Activated T-cell treated with anti-CD3 and anti-CD28 coated beads, Interleukin-2, amount 50 U/mL, for 72 hours (primary cell): ENCODE results near the gene TIMM21. TPM values are rescaled to one million over a fixed set of nuclear protein-coding genes. Genes with fewer than 3 reads are reported as not detected.

Experiments used
- ATAC-seq, 2 donors: fragments of 150-1000 bp; cut with Tn5 transposase; replicated peaks in 1 of 2; 2 replicates each; pipeline ENCODE4 v1.10.0; 2021; ENCODE audit warnings: moderate library complexity in 2 of 2, mild to moderate bottlenecking in 1 of 2
- DNase-seq, 2 donors: peaks; one replicate each; pipeline ENCODE4 v3.0.0; 2021 to 2022; ENCODE audit warnings: mixed read lengths in 1 of 2
- H3K27ac Mint-ChIP-seq: one replicate; pipeline ENCODE4 v1.8.0; 2022; ENCODE audit warnings: mild to moderate bottlenecking, moderate library complexity, mixed read lengths
- H3K27me3 Mint-ChIP-seq: one replicate; pipeline ENCODE4 v1.8.0; 2022; ENCODE audit warnings: low read depth, mixed read lengths
- H3K36me3 Mint-ChIP-seq, 2 donors: one replicate each; pipeline ENCODE4 v1.8.0; 2022; ENCODE audit warnings: mixed read lengths in 2 of 2, mild to moderate bottlenecking in 1 of 2; ENCODE audit not compliant: insufficient read depth in 2 of 2
- H3K4me1 Mint-ChIP-seq: one replicate; pipeline ENCODE4 v1.8.0; 2022; ENCODE audit warnings: low read depth, mixed read lengths
- H3K4me3 Mint-ChIP-seq, 2 donors: one replicate each; pipeline ENCODE4 v1.8.0; 2022; ENCODE audit warnings: mild to moderate bottlenecking in 2 of 2, mixed read lengths in 2 of 2, moderate library complexity in 2 of 2
- H3K9me3 Mint-ChIP-seq, 2 donors: one replicate each; pipeline ENCODE4 v1.8.0; 2022; ENCODE audit warnings: mixed read lengths in 2 of 2
- total RNA-seq, 2 donors: library from RNA; stranded (reverse); gene quantifications; one replicate each; pipeline ENCODE4 v1.2.3, GENCODE V29; 2022

The TIMM21 gene
- 10 to 100 TPM; 23.9 to 25.8 TPM for total RNA-seq

- H3K27ac Mint-ChIP-seq, result peak within 1 kb of the TSS; percentile 99
- no peaks in the 10 kb centered on the region for H3K9me3 Mint-ChIP-seq
- ATAC-seq (peak; percentile 90 to 91), DNase-seq (peak; percentile 96)
- H3K4me3 Mint-ChIP-seq, result peak within 1 kb of the TSS; percentile 92 to 98
- H3K27me3 Mint-ChIP-seq, result no peaks in the 10 kb centered on the region
- peaks cover 5 to 6% of the 10 kb centered on the region in 2 donors for H3K36me3 Mint-ChIP-seq
- peaks cover 54% of the 10 kb centered on the region for H3K4me1 Mint-ChIP-seq
These were observed at the start of gene TIMM21, which contains the start of gene FBXO15 for GRCh38 chr18:74147779-74148542. TIMM21 (plus strand) TSS chr18:74148523; CDS start chr18:74148809, 286 bp downstream. FBXO15 (minus strand) TSS chr18:74147834; CDS start chr18:74147785, 49 bp downstream.

DNA sequence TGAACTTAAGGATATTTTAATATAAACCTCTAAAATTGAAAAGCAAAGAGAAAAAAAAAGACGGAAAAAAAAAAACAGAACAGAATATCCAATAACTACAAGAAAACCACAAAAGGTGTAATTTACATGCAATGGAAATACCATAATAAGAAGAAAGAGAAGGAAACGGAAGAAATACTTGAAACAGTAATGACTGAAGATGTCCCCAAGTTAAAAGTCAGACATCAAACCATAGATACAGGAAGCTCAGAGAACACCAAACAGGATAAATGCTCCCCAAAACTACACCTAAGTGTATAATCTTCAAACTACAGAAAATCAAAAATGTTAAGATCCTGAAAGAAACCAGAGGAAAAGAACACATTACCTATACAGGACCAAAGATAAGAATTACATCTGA, 39.9 kb upstream of the TIMM21 start:
- Mint-ChIP-seq H3K4me1 (peaks cover 15% of the 10 kb centered on the region), H3K27me3 (no peaks in the 10 kb centered on the region), H3K4me3 (no peak overlapping the region), H3K36me3 (peaks cover 4 to 19% of the 10 kb centered on the region in 2 donors), H3K9me3 (peaks cover 5 to 11% of the 10 kb centered on the region in 2 donors), H3K27ac (no peak overlapping the region)
- no peak for ATAC-seq
- DNase-seq, result no peak

DNA sequence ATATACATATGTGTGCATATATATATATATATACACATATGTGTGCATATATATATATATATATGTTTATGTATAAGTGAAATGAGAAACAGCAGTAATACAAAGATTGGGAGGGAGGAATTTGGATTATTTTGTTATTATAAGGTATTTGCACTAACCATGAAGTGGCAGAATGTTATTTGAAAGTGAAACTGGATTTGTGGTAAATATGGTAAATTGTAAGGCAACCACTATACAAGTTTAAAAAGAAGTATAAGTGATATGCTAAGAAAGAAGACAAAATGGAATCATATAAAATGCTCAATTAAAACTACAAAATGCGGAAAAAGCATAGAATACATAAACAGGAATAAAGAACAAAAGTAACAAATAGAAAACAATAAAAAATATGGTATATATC, 38.2 kb upstream of the TIMM21 start:
- peaks cover 5 to 11% of the 10 kb centered on the region in 2 donors for H3K9me3 Mint-ChIP-seq
- no peak overlapping the region for H3K27ac Mint-ChIP-seq
- no peak for ATAC-seq
- peaks cover 4 to 19% of the 10 kb centered on the region in 2 donors for H3K36me3 Mint-ChIP-seq
- H3K27me3 Mint-ChIP-seq, result no peaks in the 10 kb centered on the region
- peaks cover 15% of the 10 kb centered on the region for H3K4me1 Mint-ChIP-seq
- DNase-seq, result no peak
- no peak overlapping the region for H3K4me3 Mint-ChIP-seq

GRCh38 chr18:74110976-74111375, 37.3 kb upstream of the TIMM21 start:
- Mint-ChIP-seq H3K4me3 (no peak overlapping the region), H3K36me3 (peaks cover 4 to 19% of the 10 kb centered on the region in 2 donors), H3K9me3 (peaks cover 5 to 11% of the 10 kb centered on the region in 2 donors), H3K27ac (no peak overlapping the region), H3K4me1 (peaks cover 15% of the 10 kb centered on the region), H3K27me3 (no peaks in the 10 kb centered on the region)
- DNase-seq (no peak), ATAC-seq (no peak)

GRCh38 chr18:74113711-74114110, 34.6 kb upstream of the TIMM21 start:
- no peak for DNase-seq
- peaks cover 0 to 1% of the 10 kb centered on the region in 2 donors for H3K9me3 Mint-ChIP-seq
- H3K27me3 Mint-ChIP-seq, result no peaks in the 10 kb centered on the region
- H3K27ac Mint-ChIP-seq, result no peak overlapping the region
- H3K4me1 Mint-ChIP-seq, result peaks cover 4% of the 10 kb centered on the region
- H3K36me3 Mint-ChIP-seq, result peaks cover under 1 to 8% of the 10 kb centered on the region in 2 donors
- no peak for ATAC-seq
- H3K4me3 Mint-ChIP-seq, result no peak overlapping the region

DNA sequence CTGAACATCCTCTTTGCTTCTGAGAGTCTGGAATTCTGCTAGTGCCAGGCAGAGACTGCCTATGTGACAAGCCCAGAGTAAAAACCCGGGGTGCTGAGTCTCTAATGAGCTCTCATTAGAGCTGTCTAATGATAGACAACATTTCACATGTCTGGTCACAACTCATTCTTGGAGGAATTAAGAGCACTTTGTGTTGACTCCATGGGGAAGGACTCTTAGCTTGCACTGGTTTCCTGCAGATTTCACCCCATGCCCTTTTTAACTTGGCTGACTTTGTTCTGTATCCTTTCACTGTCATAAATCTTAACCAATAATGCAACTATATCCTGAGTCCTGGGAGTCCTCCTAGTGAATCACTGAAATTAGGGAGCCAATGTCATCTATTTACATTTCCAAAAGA, 34.2 kb upstream of the TIMM21 start:
- H3K36me3 Mint-ChIP-seq, result peaks cover 0 to 6% of the 10 kb centered on the region in 2 donors
- no peak overlapping the region for H3K27ac Mint-ChIP-seq
- peaks cover under 1% of the 10 kb centered on the region for H3K4me1 Mint-ChIP-seq
- peaks cover 0 to 1% of the 10 kb centered on the region in 2 donors for H3K9me3 Mint-ChIP-seq
- ATAC-seq (no peak), DNase-seq (no peak)
- H3K4me3 Mint-ChIP-seq, result no peak overlapping the region
- no peaks in the 10 kb centered on the region for H3K27me3 Mint-ChIP-seq

DNA sequence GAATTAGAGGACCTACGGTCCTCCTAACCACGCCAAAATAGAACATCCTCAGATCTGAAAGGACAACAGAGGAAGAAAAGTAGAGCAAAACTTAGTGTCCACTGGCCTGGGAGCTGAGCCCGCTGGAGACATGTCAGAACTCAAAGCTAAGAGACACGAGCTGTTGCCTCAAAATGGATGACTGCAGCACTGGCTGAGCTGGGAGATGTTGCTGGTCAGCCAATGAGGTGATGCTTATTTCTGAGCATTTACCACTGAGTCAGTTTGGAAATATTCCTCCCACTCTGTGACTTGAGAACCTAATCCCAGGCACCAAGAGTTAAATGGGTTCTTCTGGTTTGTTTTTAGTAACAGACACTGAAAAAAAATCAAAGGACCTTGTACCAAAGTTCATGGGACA, 33.3 kb upstream of the TIMM21 start:
- DNase-seq, result no peak
- ATAC-seq, result no peak
- H3K9me3 Mint-ChIP-seq, result peaks cover 0 to 1% of the 10 kb centered on the region in 2 donors
- H3K4me3 Mint-ChIP-seq, result no peak overlapping the region
- H3K27ac Mint-ChIP-seq, result no peak overlapping the region
- H3K27me3 Mint-ChIP-seq, result no peaks in the 10 kb centered on the region
- peaks cover 0 to 5% of the 10 kb centered on the region in 2 donors for H3K36me3 Mint-ChIP-seq
- H3K4me1 Mint-ChIP-seq, result peaks cover 5% of the 10 kb centered on the region

GRCh38 chr18:74116633-74117554, 31.4 kb upstream of the TIMM21 start:
- Mint-ChIP-seq H3K27me3 (no peaks in the 10 kb centered on the region), H3K4me3 (no peak overlapping the region), H3K36me3 (peaks cover 0 to 2% of the 10 kb centered on the region in 2 donors), H3K9me3 (no peaks in the 10 kb centered on the region), H3K4me1 (peaks cover 19% of the 10 kb centered on the region), H3K27ac (no peak overlapping the region)
- ATAC-seq (peak in 1 of 2 donors; percentile 49), DNase-seq (peak; percentile 13 to 25)

GRCh38 chr18:74123200-74123599, 25.1 kb upstream of the TIMM21 start:
- H3K9me3 Mint-ChIP-seq, result no peaks in the 10 kb centered on the region
- H3K27ac Mint-ChIP-seq, result no peak overlapping the region
- no peaks in the 10 kb centered on the region for H3K36me3 Mint-ChIP-seq
- DNase-seq, result no peak
- no peak overlapping the region for H3K4me3 Mint-ChIP-seq
- peaks cover 8% of the 10 kb centered on the region for H3K27me3 Mint-ChIP-seq
- no peak for ATAC-seq
- peaks cover 19% of the 10 kb centered on the region for H3K4me1 Mint-ChIP-seq

- Mint-ChIP-seq H3K36me3 (no peaks in the 10 kb centered on the region), H3K9me3 (no peaks in the 10 kb centered on the region), H3K4me3 (no peak overlapping the region), H3K4me1 (peaks cover 16% of the 10 kb centered on the region), H3K27ac (no peak overlapping the region), H3K27me3 (peaks cover 8% of the 10 kb centered on the region)
- ATAC-seq (no peak), DNase-seq (no peak)
These were observed 23.7 kb upstream of the TIMM21 start for GRCh38 chr18:74124642-74125041.

DNA sequence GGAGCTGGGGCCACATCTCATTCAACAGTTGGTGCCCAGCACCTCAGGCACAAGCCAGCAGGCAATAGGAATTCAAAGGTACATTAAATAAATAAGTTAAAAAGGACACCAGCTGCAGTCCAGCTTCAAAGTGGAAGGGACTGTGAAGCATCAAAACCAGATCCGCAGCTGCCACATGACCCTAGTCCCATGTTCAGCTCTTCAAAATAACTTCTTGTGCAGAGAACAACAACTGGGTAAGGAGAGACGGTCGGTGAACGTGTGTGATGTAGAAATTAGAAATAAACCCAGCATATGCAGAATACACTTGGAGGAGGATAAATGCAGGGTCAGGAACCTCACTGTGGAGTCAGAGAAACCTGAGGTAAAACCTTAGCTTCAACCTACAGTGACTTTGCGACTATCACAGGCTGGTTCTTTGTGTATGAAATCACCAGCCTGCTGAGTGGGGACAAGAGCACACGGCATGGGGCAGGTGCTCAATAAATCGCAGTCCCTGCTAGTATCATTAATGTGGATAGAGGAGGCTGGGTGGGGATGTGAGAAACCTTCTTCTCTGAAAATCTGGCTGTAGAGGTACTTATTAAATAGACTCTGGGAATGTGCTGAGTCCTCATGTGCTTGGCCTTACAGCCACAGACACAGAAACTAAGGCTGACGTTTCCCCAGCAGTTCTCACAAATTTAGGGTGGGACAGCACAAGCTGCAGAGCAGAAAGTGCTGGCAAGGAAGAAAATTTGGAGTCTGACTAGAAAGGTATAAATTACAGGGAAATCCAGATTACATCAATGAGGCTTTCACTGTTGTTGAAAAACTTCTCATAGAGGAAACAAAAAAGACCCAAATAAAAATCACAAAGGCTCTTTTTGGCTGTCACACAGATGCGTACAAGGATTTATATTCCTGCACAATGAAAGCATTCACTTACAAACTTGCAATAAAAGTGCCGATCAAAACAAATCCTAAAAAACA, 21.4 kb upstream of the TIMM21 start:
- no peaks in the 10 kb centered on the region for H3K36me3 Mint-ChIP-seq
- H3K27ac Mint-ChIP-seq, result no peak overlapping the region
- H3K27me3 Mint-ChIP-seq, result peaks cover 8% of the 10 kb centered on the region
- no peaks in the 10 kb centered on the region for H3K9me3 Mint-ChIP-seq
- DNase-seq (no peak), ATAC-seq (no peak)
- peaks cover 10% of the 10 kb centered on the region for H3K4me1 Mint-ChIP-seq
- H3K4me3 Mint-ChIP-seq, result no peak overlapping the region

- H3K36me3 Mint-ChIP-seq, result no peaks in the 10 kb centered on the region
- ATAC-seq (no peak), DNase-seq (no peak)
- H3K27me3 Mint-ChIP-seq, result peaks cover 4% of the 10 kb centered on the region
- no peaks in the 10 kb centered on the region for H3K9me3 Mint-ChIP-seq
- H3K4me3 Mint-ChIP-seq, result no peak overlapping the region
- peaks cover 12% of the 10 kb centered on the region for H3K4me1 Mint-ChIP-seq
- no peak overlapping the region for H3K27ac Mint-ChIP-seq
These were observed 20.2 kb upstream of the TIMM21 start for GRCh38 chr18:74128159-74128558.
